ENCODE results near the gene CDH15. TPM values are rescaled to one million over a fixed set of nuclear protein-coding genes. Genes with fewer than 3 reads are reported as not detected.

Gene CDH15
- total and polyA plus RNA-seq, 2 of the 13 experiments (the other 11 are each of a cell fraction or from before 2014, with no cell fraction given) = 0.74 to 2.2 TPM

DNA sequence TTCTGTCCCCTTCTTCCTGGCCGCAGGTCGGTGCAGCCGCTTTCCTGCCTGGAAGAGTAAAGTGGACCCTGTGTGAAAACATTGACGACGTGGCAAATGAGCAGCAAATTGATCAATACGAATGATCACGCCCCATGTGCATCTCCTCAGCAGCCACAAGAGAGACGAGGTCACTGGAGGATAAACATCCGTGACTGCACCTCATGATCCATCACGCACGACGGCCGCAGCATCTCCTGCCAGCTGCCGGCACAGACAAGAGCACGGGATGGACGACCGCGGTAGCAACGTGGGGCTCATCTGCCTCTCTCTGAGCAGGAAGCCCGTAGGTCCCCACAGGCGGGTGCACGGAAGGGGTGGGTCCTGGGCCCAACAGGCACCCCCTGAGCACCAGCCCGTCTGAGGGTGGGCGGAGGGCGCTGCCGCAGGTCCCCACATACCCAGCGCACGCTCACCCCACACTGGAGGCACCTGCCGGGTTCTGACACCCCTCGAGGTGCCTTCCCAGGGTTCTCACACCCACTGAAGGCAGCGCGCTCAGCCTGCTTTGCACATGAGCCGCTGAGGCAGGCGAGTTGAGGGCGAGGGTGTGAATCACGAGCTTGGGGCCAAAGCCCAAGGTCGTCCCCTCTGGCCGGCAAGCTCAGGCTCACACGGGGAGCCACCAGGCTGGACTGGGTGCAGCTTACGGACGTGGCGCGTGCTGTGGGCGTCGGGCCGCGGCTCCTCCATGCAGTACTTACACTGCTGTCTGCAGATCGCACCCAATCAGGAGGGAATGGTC, 12.3 kb upstream of the CDH15 start (continued):
- TF ChIP-seq, protein P1, sequence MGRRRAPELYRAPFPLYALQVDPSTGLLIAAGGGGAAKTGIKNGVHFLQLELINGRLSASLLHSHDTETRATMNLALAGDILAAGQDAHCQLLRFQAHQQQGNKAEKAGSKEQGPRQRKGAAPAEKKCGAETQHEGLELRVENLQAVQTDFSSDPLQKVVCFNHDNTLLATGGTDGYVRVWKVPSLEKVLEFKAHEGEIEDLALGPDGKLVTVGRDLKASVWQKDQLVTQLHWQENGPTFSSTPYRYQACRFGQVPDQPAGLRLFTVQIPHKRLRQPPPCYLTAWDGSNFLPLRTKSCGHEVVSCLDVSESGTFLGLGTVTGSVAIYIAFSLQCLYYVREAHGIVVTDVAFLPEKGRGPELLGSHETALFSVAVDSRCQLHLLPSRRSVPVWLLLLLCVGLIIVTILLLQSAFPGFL (CRISPR knock-in tag; IDR thresholded peaks at IDR 0.05) = 0 out of 2 replicates have a peak, but pooled peaks have one; percentile 57
- TF ChIP-seq HOXD1 (CRISPR knock-in tag; IDR thresholded peaks at IDR 0.05) (0 out of 2 replicates have a peak, but pooled peaks have one; percentile 45), RBFOX2 (IDR thresholded peaks at IDR 0.05; ENCODE audit: low read depth, low read length) (no peak), ZNF552 (CRISPR knock-in tag; IDR thresholded peaks at IDR 0.05; ENCODE audit: borderline replicate concordance) (peak; percentile 98), SP5 (CRISPR knock-in tag; IDR thresholded peaks at IDR 0.05; ENCODE audit: borderline replicate concordance, low read depth) (peak; percentile 32; the same call in 1 of the 2 replicates), POLR2AphosphoS5 (IDR thresholded peaks at IDR 0.05; ENCODE audit: low read depth, low read length) (no peak), PAWR (CRISPR knock-in tag; IDR thresholded peaks at IDR 0.05; ENCODE audit: borderline replicate concordance) (peak; percentile 78; the same call in 1 of the 2 replicates), ERF (CRISPR knock-in tag; IDR thresholded peaks at IDR 0.05) (peak; percentile 90), GABPB1 (CRISPR knock-in tag; IDR thresholded peaks at IDR 0.05) (peak; percentile 68)
- TF ChIP-seq, protein P2, sequence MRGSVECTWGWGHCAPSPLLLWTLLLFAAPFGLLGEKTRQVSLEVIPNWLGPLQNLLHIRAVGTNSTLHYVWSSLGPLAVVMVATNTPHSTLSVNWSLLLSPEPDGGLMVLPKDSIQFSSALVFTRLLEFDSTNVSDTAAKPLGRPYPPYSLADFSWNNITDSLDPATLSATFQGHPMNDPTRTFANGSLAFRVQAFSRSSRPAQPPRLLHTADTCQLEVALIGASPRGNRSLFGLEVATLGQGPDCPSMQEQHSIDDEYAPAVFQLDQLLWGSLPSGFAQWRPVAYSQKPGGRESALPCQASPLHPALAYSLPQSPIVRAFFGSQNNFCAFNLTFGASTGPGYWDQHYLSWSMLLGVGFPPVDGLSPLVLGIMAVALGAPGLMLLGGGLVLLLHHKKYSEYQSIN (CRISPR knock-in tag; IDR thresholded peaks at IDR 0.05; ENCODE audit: borderline replicate concordance) = no peak
- TF ChIP-seq, protein P3, sequence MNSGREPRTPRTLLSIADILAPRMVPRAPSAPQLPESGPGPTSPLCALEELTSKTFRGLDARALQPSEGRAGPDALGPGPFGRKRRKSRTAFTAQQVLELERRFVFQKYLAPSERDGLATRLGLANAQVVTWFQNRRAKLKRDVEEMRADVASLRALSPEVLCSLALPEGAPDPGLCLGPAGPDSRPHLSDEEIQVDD (CRISPR knock-in tag; IDR thresholded peaks at IDR 0.05; ENCODE audit: borderline replicate concordance) = peak; percentile 81; the same call in 1 of the 2 replicates
- TF ChIP-seq, protein P4, sequence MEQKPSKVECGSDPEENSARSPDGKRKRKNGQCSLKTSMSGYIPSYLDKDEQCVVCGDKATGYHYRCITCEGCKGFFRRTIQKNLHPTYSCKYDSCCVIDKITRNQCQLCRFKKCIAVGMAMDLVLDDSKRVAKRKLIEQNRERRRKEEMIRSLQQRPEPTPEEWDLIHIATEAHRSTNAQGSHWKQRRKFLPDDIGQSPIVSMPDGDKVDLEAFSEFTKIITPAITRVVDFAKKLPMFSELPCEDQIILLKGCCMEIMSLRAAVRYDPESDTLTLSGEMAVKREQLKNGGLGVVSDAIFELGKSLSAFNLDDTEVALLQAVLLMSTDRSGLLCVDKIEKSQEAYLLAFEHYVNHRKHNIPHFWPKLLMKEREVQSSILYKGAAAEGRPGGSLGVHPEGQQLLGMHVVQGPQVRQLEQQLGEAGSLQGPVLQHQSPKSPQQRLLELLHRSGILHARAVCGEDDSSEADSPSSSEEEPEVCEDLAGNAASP (CRISPR knock-in tag; IDR thresholded peaks at IDR 0.05; ENCODE audit: borderline replicate concordance) = peak; percentile 68; the same call in 1 of the 2 replicates
- TF ChIP-seq, protein P5, sequence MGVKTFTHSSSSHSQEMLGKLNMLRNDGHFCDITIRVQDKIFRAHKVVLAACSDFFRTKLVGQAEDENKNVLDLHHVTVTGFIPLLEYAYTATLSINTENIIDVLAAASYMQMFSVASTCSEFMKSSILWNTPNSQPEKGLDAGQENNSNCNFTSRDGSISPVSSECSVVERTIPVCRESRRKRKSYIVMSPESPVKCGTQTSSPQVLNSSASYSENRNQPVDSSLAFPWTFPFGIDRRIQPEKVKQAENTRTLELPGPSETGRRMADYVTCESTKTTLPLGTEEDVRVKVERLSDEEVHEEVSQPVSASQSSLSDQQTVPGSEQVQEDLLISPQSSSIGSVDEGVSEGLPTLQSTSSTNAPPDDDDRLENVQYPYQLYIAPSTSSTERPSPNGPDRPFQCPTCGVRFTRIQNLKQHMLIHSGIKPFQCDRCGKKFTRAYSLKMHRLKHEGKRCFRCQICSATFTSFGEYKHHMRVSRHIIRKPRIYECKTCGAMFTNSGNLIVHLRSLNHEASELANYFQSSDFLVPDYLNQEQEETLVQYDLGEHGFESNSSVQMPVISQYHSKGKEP (CRISPR knock-in tag; IDR thresholded peaks at IDR 0.05) = no peak
